Activated T-cell treated with anti-CD3 and anti-CD28 coated beads, Interleukin-2, amount 50 U/mL, for 1 hour (primary cell): ENCODE data around the gene KLC4.
"Not testable (repeated sequence)": the region's sequence is repeated elsewhere in the genome, so short reads cannot be mapped to it uniquely, and the experiment has no call there.

Experiments used
- DNase-seq: peaks from one replicate; pipeline ENCODE4 v3.0.0-alpha.2; 2020

KLC4 gene

DNA sequence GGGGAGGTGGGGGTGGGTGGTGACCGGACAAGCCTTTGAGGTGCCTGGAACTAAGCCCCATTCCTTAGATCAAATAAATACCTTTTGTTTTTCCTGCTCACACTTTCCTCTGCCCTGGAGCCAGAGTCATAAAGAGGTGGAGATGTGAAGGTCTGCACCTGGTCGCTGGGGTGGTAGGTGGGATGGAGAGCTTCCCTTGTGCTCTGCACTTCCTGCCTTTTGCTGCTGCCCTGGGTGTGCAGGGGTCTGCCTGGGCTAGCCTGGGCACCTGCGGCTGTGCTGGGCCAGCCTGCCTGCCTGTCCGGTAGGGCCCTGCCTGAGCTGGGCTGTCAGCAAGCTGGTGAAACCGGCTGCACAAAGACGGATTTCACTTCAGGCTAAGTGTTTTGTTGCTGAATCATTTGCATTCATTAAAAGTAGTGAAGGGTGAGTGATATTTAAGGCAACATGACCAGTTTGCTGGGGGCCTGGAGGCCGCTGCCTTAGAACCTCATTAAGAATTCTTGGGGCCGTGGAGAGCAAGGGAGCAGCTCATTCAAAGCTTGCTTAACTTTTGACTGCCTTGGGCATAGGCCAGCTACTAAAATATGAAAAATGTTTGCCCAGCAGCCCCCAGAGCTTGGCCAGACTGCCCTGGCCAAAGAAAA is 37.1 kb downstream of the KLC4 start:
- DNase-seq = no peak

DNA sequence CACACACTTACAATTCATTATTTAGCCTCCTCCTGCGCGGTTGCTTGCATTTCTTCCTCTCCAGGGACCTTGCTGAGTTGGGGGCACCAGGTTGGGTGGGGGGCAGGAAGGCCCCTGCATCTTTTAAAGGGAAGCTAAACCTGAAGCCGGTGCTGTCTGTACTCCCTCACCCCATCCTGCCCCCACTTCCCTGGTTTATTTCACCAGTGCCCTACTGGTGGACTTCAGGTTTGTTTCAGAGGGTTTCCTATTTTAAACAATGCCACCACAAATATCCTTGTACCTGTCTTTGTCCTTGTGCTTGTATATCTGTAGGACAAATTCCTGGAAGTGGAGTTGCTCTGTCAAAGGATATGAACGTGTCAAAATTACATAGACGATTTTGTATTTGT is 37.7 kb downstream of the KLC4 start:
- no peak for DNase-seq

DNA sequence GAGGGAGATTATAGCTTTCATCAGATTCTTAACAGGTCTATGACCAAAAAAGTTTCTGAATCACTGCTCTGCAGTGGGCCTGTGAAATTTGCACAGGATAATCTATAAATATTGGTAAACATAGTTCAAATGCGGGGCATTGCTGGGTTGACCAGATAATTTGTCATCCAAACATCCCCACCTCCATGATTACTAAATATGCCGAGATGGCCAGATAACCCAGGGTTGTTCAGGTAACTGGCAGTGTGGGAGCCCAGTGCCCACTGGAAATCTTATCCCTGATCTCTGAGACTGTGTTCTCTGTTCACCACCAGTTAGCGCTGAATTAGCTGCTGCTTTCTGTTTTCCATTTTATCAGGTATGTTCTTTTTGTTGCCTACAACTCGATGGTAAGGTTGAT is 38.1 kb downstream of the KLC4 start:
- DNase-seq = no peak

DNA sequence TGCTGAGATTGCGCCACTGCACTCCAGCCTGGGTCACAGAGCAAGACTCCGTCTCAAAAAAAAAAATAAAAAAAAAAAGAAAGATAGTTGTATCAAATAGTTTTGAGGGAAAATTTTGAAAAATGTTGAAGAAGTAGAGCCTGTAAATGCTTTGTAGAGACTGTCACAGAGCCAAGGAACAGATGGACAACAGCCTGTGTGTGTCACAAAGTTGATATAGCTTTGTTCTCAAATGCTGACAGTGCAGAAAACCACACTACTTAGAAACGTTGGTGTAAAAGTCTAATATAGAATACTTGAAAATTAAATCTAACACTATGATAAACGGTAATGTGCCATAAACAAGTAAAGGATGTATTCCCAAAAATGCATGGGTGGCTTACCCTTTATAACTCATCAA is 42.1 kb downstream of the KLC4 start:
- DNase-seq = no peak

DNA sequence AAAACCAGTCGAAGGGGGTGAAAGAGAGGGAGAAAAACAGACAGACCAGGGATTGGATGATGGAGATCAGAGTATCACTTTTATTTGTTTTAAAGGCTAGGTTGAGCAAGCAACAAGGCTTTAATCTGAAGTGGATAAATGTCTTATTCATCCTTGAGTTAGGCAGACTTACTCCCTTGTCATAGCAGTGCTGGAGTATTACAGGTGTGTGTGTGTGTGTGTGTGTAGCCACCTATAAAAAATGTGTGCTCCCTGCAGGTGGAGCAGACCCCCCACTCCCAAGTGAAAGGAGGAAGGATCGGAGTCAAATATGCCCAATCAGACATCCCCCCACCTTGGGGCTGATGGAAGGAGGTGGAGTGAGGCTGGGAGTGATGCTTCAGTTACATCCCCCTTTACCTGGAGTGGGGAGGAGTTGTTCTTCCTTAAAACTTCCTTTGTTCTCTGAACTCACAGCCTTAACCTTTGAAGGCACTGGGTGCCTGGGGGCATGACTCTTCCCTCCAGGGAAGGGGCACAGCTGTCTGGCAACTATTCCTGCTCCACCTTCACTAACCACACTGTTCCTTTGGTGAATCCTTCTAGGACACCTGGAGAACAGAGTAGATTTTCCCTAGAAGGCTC is 43.9 kb downstream of the KLC4 start:
- no peak for DNase-seq

DNA sequence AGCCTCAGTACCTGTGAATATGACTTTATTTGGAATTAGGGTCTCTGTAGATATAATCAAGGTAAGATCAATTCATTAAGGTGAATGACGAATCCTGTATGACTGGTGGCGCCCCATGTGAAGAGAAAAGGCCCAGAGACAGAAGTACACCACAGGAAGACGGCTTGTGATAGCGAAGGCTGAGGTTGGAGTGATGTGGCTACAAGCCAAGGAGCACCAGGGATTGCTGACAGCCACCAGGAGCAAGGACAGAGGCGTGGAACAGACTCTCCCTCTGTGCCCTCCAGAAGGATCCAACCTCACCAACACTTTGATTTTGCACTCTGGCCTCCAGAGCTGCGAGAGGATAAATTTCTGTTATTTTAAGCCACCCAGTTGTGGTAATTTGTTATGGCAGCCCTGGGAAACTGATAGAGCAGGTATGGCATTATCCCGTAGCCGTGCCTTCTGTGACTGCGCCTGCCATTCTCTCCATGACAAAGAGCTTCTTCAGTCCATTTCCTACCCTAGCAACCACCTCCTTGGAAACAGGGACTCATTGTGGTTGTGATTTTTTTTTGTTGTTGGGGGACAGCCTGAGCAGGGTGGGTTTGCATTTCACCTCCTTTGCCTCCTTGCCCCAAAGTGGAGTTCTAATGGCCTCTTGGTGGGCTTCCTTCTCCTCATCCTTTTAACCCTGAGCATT is 46.2 kb downstream of the KLC4 start:
- DNase-seq = no peak

DNA sequence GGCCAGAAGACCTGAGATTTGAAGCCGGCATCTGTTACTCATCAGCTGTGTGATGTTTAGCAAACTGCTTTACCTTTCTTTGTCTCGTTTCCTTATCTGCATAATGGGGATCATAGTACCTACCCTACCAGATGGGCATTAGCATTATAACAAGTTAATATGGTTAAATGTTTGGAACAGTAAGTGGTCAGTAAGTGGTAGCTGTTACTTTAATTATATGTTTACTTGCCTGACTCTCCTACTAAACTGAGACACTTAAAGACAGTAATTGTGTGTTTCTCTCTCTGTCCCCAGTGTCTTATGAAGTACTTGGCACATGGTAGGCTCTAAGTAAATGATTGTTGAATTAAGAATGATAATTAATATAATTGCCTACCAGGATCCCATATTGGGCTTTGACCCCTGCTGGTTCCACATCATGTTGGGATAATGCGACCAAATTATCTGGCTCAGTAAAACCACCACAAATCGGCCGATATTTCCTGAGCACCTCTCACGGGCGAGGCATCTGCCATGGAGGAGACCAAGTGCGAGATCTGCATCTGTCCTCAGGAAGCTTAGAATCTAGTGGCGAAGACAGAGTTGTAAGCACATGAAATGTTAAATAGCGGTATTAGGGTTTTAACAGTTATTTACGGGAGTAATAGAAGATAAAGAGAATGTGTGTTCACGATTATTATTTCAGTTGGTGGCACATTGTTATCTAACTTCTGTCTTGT is 48.1 kb downstream of the KLC4 start:
- DNase-seq = no peak

DNA sequence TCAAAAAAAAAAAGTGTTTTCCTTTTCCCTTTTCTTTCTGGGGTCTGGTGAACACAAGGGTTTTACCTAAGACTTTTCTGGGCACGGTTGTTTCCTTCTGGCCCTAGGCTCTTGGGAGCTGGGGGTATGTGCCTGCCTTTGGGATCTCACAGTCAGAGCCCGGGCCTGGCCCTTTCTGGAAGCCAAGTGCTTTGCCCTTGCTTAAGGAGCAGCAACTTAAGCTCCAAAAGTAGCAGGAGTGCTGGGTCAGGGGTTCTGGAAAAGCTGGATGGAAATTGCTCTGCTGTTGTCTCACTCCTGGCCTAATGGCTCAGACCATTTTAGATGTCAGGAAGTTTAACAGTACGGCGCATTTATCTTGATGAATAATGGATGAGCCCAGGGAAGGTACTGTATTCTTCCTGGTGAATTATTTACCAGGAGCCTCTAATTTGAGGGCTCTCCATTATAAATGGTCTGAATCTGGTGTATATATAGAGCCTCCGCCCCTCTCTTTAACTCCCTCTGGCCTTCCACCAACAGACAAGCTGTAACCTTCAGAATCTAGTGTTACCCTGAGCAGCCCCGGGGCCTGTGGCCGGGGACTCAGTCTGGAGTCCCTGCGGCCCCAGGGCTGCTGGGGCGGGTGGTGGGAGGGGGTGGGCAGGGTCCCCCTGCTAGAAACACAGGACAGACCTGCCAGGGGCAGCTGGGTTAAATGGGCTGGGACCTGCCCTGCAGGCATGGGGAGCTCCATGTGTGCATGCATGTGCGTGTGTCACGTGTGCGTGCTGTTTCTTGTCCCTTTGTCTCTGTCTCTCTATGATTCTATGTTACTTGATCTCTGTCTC is 54.2 kb downstream of the KLC4 start:
- no peak for DNase-seq

DNA sequence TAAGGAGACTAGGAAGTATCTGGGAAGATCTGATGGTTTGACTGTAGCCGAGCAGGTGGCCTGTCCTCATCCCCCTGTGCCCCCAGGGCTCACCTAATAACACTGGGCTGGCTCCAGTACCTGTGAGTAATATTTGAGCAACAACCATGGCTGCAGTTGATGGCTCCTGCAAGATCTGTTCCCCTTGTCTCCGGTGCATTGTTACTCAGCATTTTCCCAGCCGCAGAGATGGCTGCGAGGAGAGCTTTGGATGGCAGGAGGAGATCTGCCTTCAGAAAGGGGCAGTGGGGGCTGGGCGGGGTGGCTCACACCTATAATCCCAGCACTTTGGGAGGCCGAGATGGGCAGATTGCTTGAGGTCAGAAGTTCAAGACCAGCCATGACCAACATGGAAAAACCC is 55.9 kb downstream of the KLC4 start:
- no peak for DNase-seq

DNA sequence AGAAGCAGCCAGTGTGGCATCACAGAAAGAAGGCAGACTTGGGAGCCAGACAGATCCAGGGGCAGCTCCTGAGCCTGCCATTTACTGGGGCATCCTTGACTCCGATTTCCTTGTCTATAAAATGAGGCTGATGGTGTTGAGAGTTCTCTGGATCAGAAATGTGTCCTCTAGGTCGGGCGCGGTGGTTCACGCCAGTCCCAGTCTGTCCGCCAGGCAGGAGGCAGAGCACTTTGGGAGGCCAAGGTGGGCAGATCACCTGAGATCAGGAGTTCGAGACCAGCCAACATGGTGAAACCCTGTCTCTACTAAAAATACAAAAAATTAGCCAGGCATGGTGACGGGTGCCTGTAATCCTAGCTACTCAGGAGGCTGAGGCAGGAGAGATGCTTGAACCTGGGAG is 58.0 kb downstream of the KLC4 start:
- DNase-seq = not testable (repeated sequence)

DNA sequence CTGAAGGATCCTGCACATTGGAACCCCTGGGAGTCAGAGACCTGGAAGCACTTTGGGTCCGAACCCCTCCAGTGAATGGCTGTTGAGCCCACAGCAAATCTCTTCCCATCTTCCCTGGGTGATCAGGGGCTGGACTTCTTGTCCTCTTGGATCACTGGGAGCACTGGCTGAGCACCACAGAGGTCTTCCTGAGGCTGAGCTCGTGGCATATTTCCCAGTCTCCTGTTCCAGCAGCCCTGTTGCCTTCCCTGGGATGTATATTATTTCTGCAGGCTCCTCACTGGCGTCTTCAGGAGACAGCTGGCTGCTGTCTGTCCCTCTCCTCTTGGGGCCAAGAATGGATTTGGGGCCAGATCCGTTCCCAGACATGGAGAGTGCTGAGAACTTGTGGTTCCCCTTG is 60.1 kb downstream of the KLC4 start:
- DNase-seq = no peak

DNA sequence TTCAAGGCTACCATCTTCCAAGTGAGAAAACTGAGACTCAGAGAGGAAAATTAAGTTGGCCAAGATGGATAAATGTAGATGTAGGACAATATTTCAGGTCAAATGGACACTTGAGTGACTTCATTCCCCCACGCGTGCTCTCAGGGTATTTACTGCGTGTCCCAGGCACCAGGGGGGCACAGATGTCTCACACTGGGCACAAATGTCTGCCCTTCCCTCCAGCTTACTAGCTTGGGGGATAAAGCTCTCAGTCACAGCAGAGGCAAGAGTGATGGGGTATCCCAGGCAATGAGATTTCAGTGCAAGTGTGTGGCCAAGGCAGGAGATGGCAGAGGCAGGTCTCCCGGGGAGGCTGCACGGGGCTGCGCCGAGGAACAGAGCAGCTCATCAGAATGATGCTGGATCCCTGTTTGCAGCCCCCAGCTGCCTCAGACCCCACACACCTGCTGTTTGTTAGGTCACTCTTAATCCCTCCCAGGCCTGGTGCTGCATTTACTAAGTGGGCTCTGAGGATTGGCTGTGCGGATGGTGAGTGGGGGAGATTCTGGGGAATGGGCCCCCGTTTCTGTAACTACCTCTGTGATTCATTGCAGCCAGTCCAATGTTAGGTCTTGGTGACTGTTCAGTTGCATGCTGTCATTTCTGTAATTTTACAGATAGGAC is 60.8 kb downstream of the KLC4 start:
- DNase-seq = no peak

DNA sequence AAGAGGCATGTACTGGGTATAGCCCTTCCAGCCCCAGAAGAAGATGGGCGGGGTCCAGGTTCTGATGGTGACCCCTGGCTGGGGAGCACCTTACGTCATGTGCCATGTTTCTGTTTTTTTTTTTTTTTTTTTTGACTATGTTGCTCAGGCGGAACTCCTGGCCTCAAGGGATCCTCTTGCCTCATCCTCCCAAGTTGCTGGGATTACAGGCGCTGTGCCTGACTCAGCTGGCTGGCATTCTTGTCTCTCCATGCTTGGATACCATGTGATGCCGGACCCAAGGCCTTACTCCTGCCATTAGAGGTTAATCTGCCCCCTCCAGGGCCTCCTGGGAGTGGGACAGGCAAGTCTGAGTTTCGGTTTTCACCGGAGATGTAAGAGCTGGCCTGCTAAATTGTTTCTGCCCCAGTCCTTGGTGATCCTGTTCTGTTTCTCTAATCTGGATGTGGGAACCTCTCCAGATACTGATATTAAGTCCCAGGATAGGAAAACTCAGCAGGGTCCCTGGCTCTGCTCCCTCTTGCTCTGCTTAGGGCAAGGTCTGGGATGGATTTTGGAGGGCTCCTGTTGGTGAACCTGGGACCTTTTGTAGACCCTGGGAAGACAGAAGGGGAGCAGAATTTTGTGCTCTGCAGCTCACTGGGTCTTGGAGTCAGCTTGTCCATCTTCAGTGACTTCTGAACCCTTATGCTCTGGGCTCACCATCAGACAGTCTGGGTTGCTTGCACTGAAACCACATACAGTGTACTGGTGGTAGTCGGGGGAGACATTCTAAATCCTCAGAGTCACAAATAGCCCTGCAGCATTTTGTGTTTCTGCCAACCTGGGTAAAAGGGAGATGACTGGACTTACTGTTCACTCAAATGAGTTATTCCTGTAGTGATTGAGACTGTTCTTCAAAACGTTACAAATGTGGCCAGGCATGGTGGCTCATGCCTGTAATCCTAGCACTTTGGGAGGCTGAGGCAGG is 61.8 kb downstream of the KLC4 start:
- no peak for DNase-seq

DNA sequence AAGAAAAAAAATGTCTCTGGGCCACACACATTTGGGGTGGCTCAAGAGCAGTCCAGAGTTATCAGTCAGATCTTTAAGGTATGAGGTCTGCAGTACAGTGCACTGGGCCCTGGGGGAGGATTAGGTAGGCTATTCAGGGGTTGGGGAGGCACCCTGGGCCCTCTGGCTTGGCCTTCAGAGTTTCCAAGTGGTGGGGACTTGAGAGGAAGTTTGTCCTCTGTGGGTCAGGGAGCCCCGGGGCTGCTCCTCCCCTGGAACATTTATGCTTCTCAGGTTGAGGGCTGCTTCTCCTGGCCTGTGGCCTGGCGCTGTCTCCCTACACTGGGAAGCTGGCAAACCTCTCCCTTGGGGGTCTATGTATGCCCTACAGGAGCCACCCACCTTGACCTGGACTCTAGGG is 62.7 kb downstream of the KLC4 start:
- no peak for DNase-seq

DNA sequence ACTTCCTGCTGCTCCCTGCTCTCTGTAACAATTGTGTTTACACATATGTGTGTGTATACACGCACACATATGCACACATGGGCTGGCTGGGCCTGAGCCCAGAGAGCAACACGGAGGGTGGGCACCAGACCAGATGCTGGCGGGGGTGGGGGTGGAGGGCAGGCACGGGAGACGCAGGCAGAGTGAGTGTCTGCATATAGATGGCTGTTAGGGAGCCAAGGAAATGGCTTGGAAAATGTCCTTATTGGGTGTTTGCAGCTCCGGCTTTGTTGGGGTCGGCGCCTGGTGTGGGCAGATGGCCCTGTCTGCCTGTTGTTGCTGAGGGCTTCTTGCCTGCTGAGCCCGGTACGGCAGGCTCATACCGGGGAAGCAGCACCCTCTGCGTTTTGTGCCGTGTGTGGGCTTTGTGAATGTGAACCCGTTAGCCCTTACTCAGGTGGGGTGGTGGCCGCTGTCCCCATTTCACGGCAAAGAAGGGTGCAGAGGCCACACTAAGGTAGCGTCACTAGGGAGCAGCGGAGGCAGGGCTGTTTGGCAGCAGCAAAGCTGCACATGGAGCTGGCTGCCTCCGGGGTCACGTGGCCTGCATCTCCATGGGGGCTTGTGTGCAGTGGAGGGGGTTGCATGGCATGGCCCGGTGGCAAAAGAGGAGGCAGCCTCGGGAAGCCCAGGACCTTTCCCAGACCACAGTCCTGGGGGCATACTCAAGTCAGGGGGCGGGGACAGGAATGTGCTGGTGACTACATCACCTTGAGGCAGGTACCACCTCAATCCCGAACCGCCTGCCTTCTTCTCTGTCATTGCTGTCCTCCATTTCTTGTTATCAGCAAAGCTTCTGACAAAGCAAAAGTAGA is 64.3 kb downstream of the KLC4 start:
- no peak for DNase-seq

DNA sequence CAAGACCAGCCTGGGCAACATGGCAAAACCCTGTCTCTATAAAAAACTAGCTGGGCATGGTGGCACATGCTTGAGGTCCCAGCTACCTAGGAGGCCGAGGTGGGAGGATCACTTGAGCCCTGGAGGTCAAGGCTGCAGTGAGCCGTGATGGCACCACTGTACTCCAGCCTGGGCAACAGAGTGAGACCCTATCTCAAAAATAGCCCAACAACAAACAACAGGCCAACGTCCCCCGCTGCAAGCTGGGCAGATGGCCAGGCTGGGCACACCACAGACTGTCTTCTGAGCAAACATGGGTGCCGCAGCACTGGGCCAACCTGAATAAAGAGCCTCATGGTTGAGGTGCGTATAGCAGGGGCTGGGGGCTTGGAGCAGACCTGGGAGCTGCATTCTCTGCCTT is 65.0 kb downstream of the KLC4 start:
- no peak for DNase-seq
